Upper lobe of left lung (tissue), 6 donors: ENCODE measurements around the gene ELOVL5. TPM values are rescaled to one million over a fixed set of nuclear protein-coding genes. Genes with fewer than 3 reads are reported as not detected.

Source experiments
- ATAC-seq, 2 donors: fragments of 200-7000 bp; cut with Tn5 transposase; one replicate each; pipeline ENCODE4 v1.9.1; 2022; ENCODE audit warnings: mild to moderate bottlenecking in 2 of 2, moderate library complexity in 2 of 2; ENCODE audit not compliant: low FRiP score in 2 of 2
- DNase-seq, 2 donors: peaks; one replicate each; pipeline ENCODE4 v3.0.0-alpha.2; 2019 to 2020
- H3K27ac ChIP-seq, 4 donors: fragments of 200-600 bp; sonication (generic); one replicate each; pipeline ENCODE4 v1.5.1; 2016 to 2019
- H3K27me3 ChIP-seq, 4 donors: fragments of 200-600 bp; sonication (generic); one replicate each; pipeline ENCODE4 v1.5.1; 2017 to 2019
- H3K36me3 ChIP-seq, 4 donors: fragments of 200-600 bp; sonication (generic); one replicate each; pipeline ENCODE4 v1.5.1; 2016 to 2019
- H3K4me1 ChIP-seq, 4 donors: fragments of 200-600 bp; sonication (generic); one replicate each; pipeline ENCODE4 v1.5.1; 2018 to 2019
- H3K4me3 ChIP-seq, 4 donors: fragments of 200-600 bp; sonication (generic); one replicate each; pipeline ENCODE4 v1.5.1; 2017 to 2019; ENCODE audit warnings: mild to moderate bottlenecking in 2 of 4, moderate library complexity in 1 of 4
- H3K9me3 ChIP-seq, 4 donors: fragments of 200-600 bp; sonication (generic); one replicate each; pipeline ENCODE4 v1.5.1; 2018 to 2019
- CTCF ChIP-seq, 6 experiments: fragments of 450-650 bp in 4 of 6; fragments of 200-600 bp in 2 of 6; sonication (generic) in 2 of 6; IDR thresholded peaks; one replicate each; pipeline ENCODE4 v1.5.1; 2016 to 2019; ENCODE audit warnings: antibody characterized with exemption in 6 of 6
- EP300 ChIP-seq, 4 donors: sonication (generic); formaldehyde crosslinking; IDR thresholded peaks; one replicate each; pipeline ENCODE4 v1.5.1; 2017; ENCODE audit warnings: antibody characterized with exemption in 4 of 4, control low read depth in 2 of 4
- POLR2A ChIP-seq, 4 donors: fragments of 450-650 bp; IDR thresholded peaks; one replicate each; pipeline ENCODE4 v1.5.1; 2016 to 2017; ENCODE audit warnings: antibody characterized with exemption in 4 of 4, mild to moderate bottlenecking in 2 of 4
- POLR2AphosphoS5 ChIP-seq, 2 donors: sonication (generic); formaldehyde crosslinking; IDR thresholded peaks; one replicate each; pipeline ENCODE4 v1.5.1; 2017; ENCODE audit warnings: antibody characterized with exemption in 2 of 2
- WGBS, 2 donors: methylation state at CpG; one replicate each; pipeline ENCODE4 v1.1.5; 2017 to 2018; 5-methylcytosine and 5-hydroxymethylcytosine counted together
- total RNA-seq, 6 donors: library from RNA; depleted of rRNA in 4 of 6; stranded (reverse); fragments of >200 nt in 4 of 6; gene quantifications; one replicate each; pipeline versions ENCODE4 v1.1.0 to v1.2.1, GENCODE V29; 2016 to 2021
- donor health status: DM: no; HTN: no; CAD: no; lungs with moderate emphysema.
- donor health status: DM: no; HTN: yes; CAD: no; lungs with severe emphysema.

The ELOVL5 gene
- total RNA-seq, 6 donors from 2014 or later, result 67.1 to 132 (median 81.2) TPM

- H3K4me3 ChIP-seq, result no peak overlapping the region
- no peaks in the 10 kb centered on the region for H3K36me3 ChIP-seq
- TF ChIP-seq EP300 (IDR thresholded peaks at IDR 0.05) (no peak), CTCF (IDR thresholded peaks at IDR 0.05) (no peak), POLR2A (IDR thresholded peaks at IDR 0.05) (no peak), POLR2AphosphoS5 (IDR thresholded peaks at IDR 0.05) (no peak)
- no peak overlapping the region for H3K27ac ChIP-seq
- DNase-seq, result no peak
- H3K4me1 ChIP-seq, result peaks cover 9 to 33% (median 13%) of the 10 kb centered on the region in 4 donors
- no peaks in the 10 kb centered on the region for H3K9me3 ChIP-seq
- no peak for ATAC-seq
- no peaks in the 10 kb centered on the region for H3K27me3 ChIP-seq
Observed at GRCh38 chr6:53328375-53328774, 20.4 kb downstream of the ELOVL5 start.

GRCh38 chr6:53327017-53327395 is 21.7 kb downstream of the ELOVL5 start:
- TF ChIP-seq CTCF (IDR thresholded peaks at IDR 0.05), result no peak
- TF ChIP-seq POLR2AphosphoS5 (IDR thresholded peaks at IDR 0.05), result no peak
- TF ChIP-seq EP300 (IDR thresholded peaks at IDR 0.05), result no peak
- no peak for TF ChIP-seq POLR2A (IDR thresholded peaks at IDR 0.05)
- Histone ChIP-seq H3K4me1 (peaks cover 19 to 35% (median 24%) of the 10 kb centered on the region in 4 donors), H3K27me3 (no peaks in the 10 kb centered on the region), H3K9me3 (no peaks in the 10 kb centered on the region), H3K4me3 (no peak overlapping the region), H3K36me3 (no peaks in the 10 kb centered on the region), H3K27ac (peak overlapping the region in 1 of 4 donors; percentile 20)
- peak; percentile 9 to 26 for ATAC-seq
- no peak for DNase-seq

GRCh38 chr6:53326372-53327016 is 22.3 kb downstream of the ELOVL5 start:
- 61 to 74% methylated on average over 7 to 11 of the region's 11 CpGs for WGBS, 2 donors
- DNase-seq (peak in 1 of 2 donors; percentile 43), ATAC-seq (peak; percentile 68 to 75)
- Histone ChIP-seq H3K4me3 (no peak overlapping the region), H3K27ac (peak overlapping the region in 2 of 4 donors; percentile 20 to 36), H3K27me3 (no peaks in the 10 kb centered on the region), H3K36me3 (no peaks in the 10 kb centered on the region), H3K9me3 (no peaks in the 10 kb centered on the region), H3K4me1 (peaks cover 22 to 40% (median 28%) of the 10 kb centered on the region in 4 donors)
- TF ChIP-seq EP300 (IDR thresholded peaks at IDR 0.05), result no peak
- TF ChIP-seq POLR2A (IDR thresholded peaks at IDR 0.05), result no peak
- no peak for TF ChIP-seq POLR2AphosphoS5 (IDR thresholded peaks at IDR 0.05)
- TF ChIP-seq CTCF (IDR thresholded peaks at IDR 0.05), result no peak

- TF ChIP-seq POLR2AphosphoS5 (IDR thresholded peaks at IDR 0.05), result no peak
- TF ChIP-seq EP300 (IDR thresholded peaks at IDR 0.05), result no peak
- no peak for TF ChIP-seq POLR2A (IDR thresholded peaks at IDR 0.05)
- TF ChIP-seq CTCF (IDR thresholded peaks at IDR 0.05), result no peak
- no peak overlapping the region for H3K27ac ChIP-seq
- peak; percentile 31 to 34 for ATAC-seq
- H3K4me1 ChIP-seq, result peaks cover 24 to 44% (median 29%) of the 10 kb centered on the region in 4 donors
- H3K9me3 ChIP-seq, result no peaks in the 10 kb centered on the region
- H3K27me3 ChIP-seq, result no peaks in the 10 kb centered on the region
- 76 to 83% methylated on average over 6 of the region's 6 CpGs for WGBS, 2 donors
- H3K4me3 ChIP-seq, result no peak overlapping the region
- no peak for DNase-seq
- H3K36me3 ChIP-seq, result no peaks in the 10 kb centered on the region
Observed at GRCh38 chr6:53325785-53326184, 23.0 kb downstream of the ELOVL5 start.
